ENCODE results near the gene VIM. TPM values are rescaled to one million over a fixed set of nuclear protein-coding genes. Genes with fewer than 3 reads are reported as not detected.

Gene VIM
- total RNA-seq, 4 donors from 2014 or later = 697 to 1,198 (median 1,024) TPM

DNA sequence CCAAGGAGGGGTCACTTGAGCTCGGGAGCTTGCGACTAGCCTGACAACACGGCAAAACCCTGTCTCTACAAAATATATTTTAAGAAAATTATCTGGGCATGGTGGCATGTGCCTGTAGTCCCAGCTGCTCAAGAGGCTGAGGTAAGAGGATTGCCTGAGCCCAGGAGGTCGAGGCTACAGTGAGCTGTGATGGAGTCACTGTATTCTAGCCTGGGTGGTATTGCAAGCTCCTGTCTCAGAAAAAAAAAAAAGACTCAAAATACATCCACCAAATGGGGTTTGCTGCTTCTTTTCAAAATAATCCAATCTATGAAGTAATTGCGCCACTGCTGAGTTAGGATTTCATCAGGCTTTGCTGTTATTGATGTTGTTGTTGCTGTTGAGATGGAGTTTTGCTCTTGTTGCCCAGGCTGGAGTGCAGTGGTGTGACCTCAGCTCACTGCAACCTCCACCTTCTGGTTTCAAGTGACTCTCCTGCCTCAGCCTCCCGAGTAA lies 11.1 kb upstream of the VIM start:
- no peak for TF ChIP-seq POLR2A (IDR thresholded peaks at IDR 0.05)
- no peak for TF ChIP-seq POLR2AphosphoS5 (IDR thresholded peaks at IDR 0.05)
- no peak for TF ChIP-seq EP300 (IDR thresholded peaks at IDR 0.05)
- TF ChIP-seq, protein P1, sequence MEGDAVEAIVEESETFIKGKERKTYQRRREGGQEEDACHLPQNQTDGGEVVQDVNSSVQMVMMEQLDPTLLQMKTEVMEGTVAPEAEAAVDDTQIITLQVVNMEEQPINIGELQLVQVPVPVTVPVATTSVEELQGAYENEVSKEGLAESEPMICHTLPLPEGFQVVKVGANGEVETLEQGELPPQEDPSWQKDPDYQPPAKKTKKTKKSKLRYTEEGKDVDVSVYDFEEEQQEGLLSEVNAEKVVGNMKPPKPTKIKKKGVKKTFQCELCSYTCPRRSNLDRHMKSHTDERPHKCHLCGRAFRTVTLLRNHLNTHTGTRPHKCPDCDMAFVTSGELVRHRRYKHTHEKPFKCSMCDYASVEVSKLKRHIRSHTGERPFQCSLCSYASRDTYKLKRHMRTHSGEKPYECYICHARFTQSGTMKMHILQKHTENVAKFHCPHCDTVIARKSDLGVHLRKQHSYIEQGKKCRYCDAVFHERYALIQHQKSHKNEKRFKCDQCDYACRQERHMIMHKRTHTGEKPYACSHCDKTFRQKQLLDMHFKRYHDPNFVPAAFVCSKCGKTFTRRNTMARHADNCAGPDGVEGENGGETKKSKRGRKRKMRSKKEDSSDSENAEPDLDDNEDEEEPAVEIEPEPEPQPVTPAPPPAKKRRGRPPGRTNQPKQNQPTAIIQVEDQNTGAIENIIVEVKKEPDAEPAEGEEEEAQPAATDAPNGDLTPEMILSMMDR (IDR thresholded peaks at IDR 0.05) = no peak
- DNase-seq (ENCODE audit: low spot score in 2 of 2) = no peak
- Histone ChIP-seq H3K4me1 (peaks cover 18% of the 10 kb centered on the region), H3K36me3 (no peaks in the 10 kb centered on the region), H3K27me3 (no peaks in the 10 kb centered on the region), H3K27ac (peak overlapping the region; percentile 86), H3K4me3 (no peak overlapping the region), H3K9me3 (no peaks in the 10 kb centered on the region)
- WGBS = 76% methylated on average over 6 of the region's 6 CpGs

DNA sequence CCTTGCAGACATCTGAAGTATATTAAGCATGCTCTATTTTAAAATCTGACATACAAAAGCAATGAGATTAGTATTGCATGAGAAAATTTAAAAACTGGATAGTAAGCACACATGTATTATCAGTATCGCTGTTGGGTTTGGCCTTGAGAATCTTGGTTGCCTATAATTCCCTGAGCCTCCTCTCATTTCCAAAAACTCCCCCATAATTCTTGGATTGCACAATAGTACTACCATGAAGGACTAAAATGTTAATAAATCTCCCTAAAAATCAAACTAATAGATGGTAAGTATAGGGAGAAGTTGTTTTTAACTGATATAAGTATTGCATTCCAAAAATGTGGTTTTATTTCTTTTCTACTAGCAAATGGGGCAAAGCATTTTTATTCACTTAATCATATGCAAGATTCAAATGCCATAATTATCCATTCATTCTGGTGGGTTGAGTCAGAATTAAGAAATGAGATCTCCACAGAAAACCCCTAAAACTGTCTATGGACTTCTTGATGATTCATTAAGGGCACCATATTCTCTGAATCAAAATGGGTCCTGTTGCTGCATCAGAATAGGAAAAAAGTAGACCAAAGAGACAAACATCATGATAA lies 10.3 kb upstream of the VIM start:
- H3K4me1 ChIP-seq = peaks cover 18% of the 10 kb centered on the region
- no peak overlapping the region for H3K4me3 ChIP-seq
- H3K27me3 ChIP-seq = no peaks in the 10 kb centered on the region
- no peaks in the 10 kb centered on the region for H3K36me3 ChIP-seq
- H3K9me3 ChIP-seq = no peaks in the 10 kb centered on the region
- DNase-seq (ENCODE audit: low spot score in 2 of 2) = no peak
- TF ChIP-seq, protein P1 (IDR thresholded peaks at IDR 0.05) = no peak
- TF ChIP-seq POLR2A (IDR thresholded peaks at IDR 0.05) (no peak), POLR2AphosphoS5 (IDR thresholded peaks at IDR 0.05) (no peak), EP300 (IDR thresholded peaks at IDR 0.05) (no peak)
- peak overlapping the region; percentile 86 for H3K27ac ChIP-seq
- 81% methylated on average over 1 of the region's 1 CpG for WGBS

DNA sequence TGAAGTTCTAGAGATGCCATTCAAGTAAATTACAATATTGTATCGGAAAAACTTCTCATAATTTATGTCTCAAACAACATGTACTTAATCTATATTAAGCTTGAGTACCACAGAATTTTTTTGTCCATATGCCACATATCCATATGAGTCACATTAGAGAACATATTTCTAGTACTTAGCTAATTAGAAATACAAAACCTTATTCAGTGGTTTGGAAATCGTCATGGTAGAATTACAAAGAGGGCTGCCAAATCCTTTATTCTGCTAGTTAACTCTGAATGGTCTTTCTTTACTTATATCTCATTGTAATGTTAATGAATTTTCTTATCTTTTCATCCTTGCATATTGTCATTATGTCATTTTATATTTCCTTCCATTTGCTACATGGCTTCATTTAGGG lies 9.0 kb upstream of the VIM start:
- TF ChIP-seq EP300 (IDR thresholded peaks at IDR 0.05) (no peak), POLR2AphosphoS5 (IDR thresholded peaks at IDR 0.05) (no peak), POLR2A (IDR thresholded peaks at IDR 0.05) (no peak)
- TF ChIP-seq, protein P1 (IDR thresholded peaks at IDR 0.05) = no peak
- H3K27me3 ChIP-seq = no peaks in the 10 kb centered on the region
- WGBS = 68% methylated on average over 2 of the region's 2 CpGs
- H3K27ac ChIP-seq = no peak overlapping the region
- H3K9me3 ChIP-seq = no peaks in the 10 kb centered on the region
- H3K4me3 ChIP-seq = no peak overlapping the region
- no peaks in the 10 kb centered on the region for H3K36me3 ChIP-seq
- no peak for DNase-seq (ENCODE audit: low spot score in 2 of 2)
- H3K4me1 ChIP-seq = peaks cover 18% of the 10 kb centered on the region

DNA sequence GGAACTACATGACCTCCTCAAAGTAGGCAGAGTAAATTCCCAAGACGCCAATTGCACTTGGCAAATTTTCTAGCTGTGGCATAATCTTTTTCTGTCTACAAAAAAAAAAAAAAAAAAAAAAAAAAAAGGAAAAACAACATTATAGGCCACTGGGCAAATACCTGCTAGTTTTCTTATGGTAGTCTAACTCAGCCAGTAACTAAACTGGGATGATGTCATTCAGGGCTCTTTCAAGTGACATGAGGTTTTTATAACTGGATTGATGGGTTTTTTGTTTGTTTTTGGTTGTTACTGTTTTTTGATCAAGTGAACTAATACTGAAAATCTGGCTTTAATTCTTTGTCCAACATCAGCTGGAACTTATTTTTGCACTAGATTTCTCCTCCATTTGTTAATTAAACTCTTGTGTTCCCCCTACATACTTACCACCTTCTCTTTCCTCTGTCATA lies 7.4 kb upstream of the VIM start:
- H3K36me3 ChIP-seq = no peaks in the 10 kb centered on the region
- 34% methylated on average over 1 of the region's 1 CpG for WGBS
- no peak for DNase-seq (ENCODE audit: low spot score in 2 of 2)
- no peak overlapping the region for H3K4me3 ChIP-seq
- no peaks in the 10 kb centered on the region for H3K27me3 ChIP-seq
- no peaks in the 10 kb centered on the region for H3K9me3 ChIP-seq
- TF ChIP-seq EP300 (IDR thresholded peaks at IDR 0.05) = no peak
- TF ChIP-seq, protein P1 (IDR thresholded peaks at IDR 0.05) = no peak
- no peak for TF ChIP-seq POLR2AphosphoS5 (IDR thresholded peaks at IDR 0.05)
- peaks cover 15% of the 10 kb centered on the region for H3K4me1 ChIP-seq
- no peak overlapping the region for H3K27ac ChIP-seq

DNA sequence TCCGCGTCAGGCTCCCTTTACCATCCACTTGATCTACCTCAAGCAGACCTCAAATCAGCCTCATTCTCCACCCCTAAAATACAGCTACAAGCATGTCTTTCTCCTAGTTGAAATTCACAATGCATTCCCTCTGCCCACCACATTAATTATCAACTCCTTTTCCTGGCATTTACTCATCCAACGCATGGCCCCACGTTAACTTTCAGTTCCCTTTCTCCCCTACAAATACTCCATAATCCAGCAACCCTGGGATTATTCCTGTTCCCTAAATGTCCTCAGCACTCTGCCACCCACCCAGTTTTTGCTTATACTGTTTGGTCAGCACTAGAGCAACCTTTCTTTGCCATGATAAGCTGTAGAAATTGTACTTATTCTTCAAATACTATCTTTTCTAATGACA lies 5.7 kb upstream of the VIM start:
- Histone ChIP-seq H3K4me1 (peaks cover 11% of the 10 kb centered on the region), H3K27me3 (no peaks in the 10 kb centered on the region), H3K4me3 (no peak overlapping the region), H3K9me3 (no peaks in the 10 kb centered on the region), H3K27ac (no peak overlapping the region), H3K36me3 (no peaks in the 10 kb centered on the region)
- DNase-seq (ENCODE audit: low spot score in 2 of 2) = no peak
- WGBS = 67% methylated on average over 4 of the region's 4 CpGs
- no peak for TF ChIP-seq POLR2AphosphoS5 (IDR thresholded peaks at IDR 0.05)
- TF ChIP-seq, protein P1 (IDR thresholded peaks at IDR 0.05) = no peak
- TF ChIP-seq EP300 (IDR thresholded peaks at IDR 0.05) = no peak
- no peak for TF ChIP-seq POLR2A (IDR thresholded peaks at IDR 0.05)

All from suprapubic skin (tissue), 4 donors.